ENCODE data around the gene GPR15LG.
A peak's percentile ranks its signal among the peaks of the same experiment; 100 is the strongest.
"Not testable (repeated sequence)": the region's sequence is repeated elsewhere in the genome, so short reads cannot be mapped to it uniquely, and the experiment has no call there.

Gene GPR15LG

DNA sequence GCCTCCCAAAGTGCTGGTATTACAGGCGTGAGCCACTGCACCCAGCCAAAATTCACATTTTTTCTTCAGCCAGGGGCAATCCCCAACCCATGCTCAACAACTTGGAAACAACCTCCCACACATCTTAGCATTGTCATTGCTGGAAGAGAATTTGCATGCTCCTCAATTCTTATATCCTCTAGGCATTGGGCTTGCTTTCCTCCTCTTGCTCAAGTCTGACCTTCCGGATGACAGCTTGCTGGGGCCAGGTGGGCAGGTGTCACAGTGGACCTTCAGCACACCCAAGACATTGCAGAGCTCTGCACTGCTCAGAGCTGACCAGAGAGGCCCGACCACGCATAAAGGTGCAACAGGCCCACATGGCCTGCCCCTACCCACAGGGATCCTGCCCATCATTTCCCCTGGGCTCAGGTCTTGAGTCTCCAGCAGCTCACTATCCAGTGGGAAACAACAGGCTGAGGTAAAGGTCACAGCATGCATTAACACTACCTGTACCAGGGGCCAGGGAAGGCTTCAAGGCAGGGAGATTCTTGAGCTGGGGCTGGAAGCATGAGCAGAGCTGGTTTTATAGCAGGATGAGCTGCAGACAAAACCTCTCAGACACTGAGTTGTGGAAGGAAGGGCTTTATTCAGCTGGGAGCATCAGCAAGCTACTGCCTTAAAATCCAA is 6.8 kb upstream of the GPR15LG start:
- no peak for DNase-seq

DNA sequence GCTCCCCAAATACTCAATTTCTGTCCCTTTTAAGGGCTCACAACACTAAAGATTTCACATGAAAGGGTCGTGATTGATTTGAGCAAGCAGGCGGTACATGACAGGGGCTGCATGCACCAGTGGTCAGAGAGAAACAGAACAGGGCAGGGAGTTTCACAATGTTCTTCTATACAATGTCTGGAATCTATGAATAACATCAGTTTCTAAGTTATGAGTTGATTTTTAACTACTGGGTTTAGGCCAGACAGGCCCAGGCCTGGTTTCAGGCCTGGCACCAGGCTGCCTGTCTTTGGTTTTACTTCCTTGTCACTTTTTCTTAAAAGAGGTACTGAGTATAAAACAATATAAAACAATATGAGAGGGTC is 6.3 kb upstream of the GPR15LG start:
- not testable (repeated sequence) for DNase-seq

DNA sequence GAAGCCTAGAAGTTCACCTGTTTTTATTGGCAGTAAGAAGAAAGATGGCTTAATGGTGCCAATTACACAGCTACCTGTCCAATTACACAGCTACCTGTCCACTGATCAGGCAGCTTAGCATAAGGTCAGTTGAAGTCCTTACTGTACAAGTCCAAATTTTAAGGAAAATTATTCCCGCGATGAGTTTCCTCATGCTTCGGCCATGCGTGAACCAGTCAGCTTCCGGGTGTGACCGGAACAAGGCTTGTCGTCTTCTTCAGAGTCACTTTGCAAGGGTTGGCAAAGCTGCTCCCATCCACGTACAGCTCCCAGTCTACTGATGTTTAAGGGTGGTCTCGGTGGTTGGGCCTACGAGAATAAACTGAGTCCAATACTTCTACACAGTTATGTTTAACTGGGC is 5.2 kb upstream of the GPR15LG start:
- DNase-seq, result not testable (repeated sequence)

DNA sequence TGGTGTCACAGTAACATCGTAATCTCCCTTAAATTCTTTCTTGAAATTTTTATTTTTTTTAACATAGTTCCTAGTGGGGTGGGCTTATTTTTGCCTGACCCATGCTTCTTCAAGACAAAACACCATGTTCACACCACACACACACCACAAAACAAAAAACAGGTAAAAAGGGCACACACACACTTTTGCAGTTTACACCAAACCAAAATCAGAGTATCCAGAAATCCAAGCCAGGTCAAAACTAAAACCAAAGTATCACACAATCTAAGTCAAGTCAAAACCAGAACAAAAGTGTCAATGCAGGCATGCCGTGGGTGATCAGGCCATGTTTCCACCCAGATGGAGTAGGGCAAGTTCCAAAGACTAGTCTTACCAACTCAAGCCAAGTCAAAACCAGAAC is 2.4 kb upstream of the GPR15LG start:
- not testable (repeated sequence) for DNase-seq

DNA sequence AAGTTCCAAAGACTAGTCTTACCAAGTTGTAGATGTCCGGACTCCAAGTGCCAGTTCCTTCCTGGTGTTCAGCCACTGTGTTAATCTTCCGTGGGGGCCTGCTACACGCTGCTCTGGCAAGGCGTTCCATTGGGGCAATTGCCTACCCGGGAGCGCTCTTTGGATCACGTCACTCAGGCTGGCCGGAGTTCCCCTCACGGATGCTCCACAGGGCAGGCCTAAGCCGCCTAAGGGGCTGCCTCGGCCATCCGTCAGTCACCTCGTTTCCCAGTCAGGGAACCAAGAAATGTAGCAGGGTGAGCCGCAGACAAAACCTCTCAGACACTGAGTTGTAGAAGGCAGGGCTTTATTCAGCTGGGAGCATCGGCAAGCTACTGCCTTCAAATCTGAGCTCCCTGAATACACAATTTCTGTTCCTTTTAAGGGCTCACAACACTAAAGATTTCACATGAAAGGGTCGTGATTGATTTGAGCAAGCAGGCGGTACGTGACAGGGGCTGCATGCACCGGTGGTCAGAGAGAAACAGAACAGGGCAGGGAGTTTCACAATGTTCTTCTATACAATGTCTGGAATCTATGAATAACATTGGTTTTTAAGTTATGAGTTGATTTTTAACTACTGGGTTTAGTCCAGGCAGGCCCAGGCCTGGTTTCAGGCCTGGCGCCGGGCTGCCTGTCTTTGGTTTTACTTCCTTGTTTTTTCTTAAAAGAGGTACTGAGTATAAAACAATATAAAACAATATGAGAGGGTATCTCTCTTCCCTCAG is 1.7 kb upstream of the GPR15LG start:
- not testable (repeated sequence) for DNase-seq

DNA sequence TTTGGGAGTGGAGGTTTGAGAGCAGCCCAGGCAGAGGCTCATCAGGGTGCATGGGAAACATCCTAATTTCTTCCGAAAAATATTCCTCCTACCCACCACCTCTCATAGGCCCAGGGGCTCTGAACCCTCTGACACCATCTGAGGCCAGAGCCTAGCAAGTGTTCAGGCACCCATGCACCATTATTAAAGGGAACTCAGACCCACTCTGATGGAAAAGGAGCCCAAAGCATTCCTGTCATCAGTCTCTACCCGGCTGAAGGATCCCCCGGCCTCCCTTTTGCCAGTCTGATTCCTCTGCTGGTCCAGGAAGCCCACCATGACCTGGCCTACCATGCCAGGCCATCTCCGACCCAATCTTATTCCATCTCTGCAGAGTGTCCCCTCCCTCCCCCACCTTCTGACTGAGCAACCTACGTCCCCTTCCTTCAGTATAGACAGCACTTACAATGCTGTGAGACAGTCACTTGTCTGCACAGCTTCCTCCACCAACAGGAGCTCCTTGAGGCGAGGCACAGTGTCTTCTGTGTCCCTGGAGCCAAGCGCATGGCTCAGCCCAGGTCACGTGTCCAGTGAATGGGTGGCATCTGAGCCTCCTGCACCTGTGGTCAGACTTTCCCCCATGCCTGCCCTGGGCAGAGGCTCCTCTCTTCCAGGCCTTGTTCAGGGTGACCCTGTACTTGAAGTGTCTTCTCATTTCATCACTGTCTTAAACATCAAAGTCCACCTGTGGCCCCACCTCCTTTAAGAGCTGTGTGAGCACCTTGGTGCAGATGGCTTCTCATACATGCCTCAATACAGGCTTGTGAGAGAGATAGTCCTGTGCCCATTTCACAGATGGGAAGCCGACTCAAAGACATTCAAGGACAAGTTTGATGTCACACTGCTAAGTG is 889 bp upstream of the GPR15LG start:
- DNase-seq, result no peak

DNA sequence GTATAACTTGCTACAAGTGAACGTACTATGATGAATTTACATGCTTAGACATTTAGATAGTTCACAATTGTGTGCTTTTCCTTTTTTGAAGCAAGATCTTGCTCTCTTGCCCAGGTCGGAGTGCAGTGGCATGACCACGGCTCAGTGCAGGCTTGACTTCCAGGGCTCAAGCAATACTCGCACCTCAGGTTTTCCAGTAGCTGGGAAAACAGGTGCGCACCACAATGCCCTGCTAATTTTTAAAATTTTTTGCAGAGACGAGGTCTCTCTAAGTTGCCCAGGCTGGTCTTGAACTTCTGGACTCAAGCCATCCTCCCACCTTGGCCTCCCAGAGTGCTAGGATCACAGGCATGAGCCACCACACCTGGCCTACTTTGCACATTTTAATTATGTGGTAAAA is 1.8 kb downstream of the GPR15LG start:
- DNase-seq, result no peak

DNA sequence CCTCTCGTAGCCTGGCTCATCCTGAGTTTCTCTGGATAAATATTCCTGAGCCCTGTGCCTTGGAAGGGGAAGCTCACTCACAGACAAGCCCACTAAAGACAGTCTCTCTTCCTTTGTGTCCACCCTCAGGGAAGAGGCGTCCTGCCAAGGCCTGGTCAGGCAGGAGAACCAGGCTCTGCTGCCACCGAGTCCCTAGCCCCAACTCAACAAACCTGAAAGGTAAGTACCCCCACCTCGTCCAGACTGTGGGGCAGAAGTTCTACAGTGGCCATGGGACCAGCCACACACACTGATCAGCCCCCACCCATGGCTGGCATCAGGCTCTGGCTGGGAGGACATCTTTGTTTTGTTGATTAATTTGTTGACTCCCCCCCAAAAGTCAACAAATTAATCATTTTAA is 2.8 kb downstream of the GPR15LG start:
- DNase-seq, result peak; percentile 38

DNA sequence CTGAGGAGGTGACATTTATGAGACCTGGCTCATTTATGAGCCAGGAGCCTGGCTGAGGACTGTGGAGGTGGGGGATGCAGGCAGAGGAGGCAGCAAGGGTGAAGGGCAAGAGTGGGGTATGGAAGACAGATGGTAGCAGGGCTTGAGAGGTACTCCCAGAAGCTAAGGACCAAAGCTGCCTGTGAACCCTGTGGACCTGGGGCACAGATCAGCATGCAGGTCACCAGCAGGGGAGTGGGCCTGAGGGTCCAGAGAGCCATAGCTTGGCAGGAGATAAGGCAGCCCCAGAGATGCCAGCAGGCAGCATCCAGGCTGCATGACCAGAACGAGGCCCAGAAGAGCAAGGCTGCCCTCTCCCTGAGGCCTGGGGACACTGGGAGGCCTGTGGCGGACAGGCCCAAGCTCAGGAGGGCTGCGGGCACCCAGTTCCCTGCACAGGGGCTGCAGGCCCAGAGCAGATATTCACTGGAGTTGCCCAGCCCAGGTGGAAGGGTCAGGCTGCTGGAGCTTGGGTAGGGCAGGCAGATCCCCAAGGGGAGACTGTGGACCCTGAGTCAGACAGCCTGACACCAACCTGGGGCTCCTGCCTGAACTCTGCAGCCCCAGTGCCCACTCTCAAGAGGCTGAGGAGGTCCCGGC is 3.4 kb downstream of the GPR15LG start:
- peak; percentile 49 for DNase-seq

DNA sequence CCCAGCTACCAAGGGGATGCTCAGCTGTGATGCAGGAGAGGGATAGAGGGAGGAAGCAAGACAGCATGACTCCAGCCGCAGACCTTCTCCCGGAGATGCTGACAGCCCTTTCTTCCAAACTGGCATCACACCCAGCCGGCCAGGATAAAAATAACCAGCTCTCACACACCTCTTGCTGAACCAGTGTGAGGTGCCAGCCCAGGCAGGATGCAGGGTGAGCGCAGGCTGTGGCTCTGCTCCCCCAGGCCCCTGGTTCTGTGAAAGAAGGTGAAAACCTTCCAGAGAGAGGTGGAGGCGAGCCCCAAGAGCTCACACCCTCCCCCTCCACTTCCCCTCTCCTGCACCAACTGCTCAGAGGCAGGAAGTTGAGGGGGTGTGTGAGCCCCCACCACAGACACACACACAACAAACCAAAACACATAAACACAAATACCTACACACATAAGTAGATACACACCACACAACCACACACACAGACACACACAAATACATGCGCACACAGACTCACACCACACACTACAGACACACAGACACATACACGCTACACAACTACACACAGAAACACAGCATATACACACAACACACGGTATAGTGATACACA is 4.0 kb downstream of the GPR15LG start:
- DNase-seq, result peak; percentile 56

DNA sequence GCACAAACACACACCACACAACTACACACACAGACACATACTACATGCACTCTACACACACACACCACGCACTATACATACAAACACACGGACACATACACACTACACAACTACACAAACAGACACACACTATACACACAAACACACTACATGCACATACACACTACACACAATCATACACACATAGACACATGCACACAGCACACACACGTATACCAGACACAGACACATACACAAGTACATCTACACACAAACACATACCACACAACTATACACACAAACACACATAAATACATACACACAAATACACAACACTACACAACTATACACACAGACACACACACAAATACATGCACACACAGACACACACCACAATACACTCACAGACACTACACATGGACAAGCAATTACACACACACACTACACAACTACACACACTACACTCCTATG is 4.6 kb downstream of the GPR15LG start:
- DNase-seq, result peak; percentile 20

DNA sequence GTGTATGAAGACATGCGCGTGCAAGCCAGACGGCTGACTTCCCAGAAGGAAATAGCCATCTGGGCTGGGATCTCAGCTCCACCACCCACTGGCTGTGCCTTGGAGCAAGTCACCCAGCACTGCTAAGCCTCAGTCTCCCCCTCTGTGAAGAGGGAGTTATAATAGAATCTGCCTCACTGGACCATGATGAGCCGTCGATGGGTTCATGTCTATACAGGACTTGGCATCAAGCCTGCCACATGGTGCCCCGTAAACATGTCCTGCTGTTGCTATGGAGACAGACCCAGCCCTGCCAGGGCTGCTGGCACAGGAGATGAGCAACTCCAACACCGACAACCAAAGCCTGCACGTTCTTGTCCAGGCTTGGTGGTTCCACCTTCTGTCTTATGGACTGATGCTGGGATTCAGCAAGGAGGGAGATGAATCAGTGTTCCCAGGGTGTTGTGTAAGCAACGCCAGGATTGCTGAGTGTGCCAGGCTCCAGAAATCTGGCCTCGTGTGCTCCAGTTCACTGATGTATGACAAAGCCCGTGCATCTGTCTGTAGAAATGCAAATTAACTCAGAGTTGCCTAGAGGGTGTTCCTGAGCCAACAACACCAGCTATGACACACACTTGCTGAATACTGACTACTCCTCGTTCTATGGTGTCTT is 5.6 kb downstream of the GPR15LG start:
- DNase-seq, result no peak

DNA sequence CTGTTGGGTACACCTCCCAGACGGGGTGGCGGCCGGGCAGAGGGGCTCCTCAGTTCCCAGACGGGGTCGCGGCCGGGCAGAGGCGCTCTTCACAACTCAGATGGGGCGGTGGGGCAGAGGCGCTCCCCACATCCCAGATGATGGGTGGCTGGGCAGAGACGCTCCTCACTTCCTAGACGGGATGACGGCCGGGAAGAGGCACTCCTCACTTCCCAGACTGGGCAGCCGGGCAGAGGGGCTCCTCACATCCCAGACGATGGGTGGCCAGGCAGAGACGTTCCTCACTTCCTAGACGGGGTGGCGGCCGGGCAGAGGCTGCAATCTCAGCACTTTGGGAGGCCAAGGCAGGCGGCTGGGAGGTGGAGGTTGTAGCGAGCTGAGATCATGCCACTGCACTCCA is 6.8 kb downstream of the GPR15LG start:
- DNase-seq, result not testable (repeated sequence)

DNA sequence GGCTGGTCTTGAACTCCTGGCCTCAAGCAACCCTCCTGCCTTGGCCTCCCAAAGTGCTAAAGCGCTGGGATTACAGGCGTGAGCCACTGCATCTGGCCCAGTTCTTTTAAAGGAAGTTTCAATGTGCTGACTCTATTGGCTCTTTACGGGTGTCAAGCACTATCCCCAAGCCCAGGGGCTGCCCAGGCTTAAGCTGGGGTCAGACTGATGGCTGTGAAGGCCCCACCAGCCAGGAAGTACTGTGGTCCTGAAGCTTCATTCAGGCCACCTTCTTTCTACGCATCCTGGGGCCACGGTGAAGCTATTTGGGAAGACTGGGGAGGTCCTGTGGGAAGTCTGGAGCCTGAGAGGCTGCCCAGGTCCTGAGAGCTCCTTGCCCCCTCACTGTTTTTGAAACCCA is 8.0 kb downstream of the GPR15LG start:
- DNase-seq, result no peak

DNA sequence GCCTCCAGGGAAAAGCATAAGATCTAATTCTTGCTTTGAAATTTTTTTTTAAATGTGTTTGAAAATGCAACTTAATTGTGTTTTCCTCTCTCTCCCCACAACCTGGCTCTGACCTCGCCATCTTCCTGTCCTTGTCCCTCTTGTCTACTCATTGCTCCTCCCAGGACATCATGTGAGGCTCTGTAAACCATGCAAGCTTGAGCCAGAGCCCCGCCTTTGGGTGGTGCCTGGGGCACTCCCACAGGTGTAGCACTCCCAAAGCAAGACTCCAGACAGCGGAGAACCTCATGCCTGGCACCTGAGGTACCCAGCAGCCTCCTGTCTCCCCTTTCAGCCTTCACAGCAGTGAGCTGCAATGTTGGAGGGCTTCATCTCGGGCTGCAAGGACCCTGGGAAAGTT is 10.9 kb downstream of the GPR15LG start:
- DNase-seq, result no peak

DNA sequence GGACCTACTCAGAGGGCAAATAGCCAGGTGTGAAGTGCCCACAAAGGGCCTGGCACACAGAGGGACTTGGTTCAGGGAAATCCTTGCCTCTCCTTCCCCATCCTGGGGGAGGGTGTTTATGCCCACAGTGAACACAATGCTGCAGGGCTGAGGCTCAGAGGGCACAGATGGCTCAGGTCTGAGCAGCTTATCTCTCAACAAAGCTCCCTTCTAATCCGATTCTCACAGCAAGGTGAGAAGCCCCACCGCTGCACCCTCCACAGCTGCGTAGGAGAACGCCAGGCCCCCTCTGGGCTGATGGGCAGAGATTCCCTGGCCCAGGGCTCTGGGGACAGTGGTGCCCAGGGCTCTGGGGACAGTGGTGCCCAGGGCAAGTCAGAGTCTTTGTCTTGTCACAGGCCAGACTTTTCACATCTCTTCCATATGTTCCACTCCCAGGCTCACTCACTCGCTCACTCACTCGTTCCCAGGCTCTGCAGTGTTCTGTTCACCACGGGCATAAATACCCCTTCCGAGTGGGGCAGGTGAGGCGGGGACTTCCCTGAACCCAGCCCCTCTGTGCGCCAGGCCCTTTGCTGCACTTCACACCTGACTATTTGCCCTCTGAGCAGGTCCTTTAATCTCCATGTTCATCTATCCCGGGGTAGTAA is 12.1 kb downstream of the GPR15LG start:
- no peak for DNase-seq

DNA sequence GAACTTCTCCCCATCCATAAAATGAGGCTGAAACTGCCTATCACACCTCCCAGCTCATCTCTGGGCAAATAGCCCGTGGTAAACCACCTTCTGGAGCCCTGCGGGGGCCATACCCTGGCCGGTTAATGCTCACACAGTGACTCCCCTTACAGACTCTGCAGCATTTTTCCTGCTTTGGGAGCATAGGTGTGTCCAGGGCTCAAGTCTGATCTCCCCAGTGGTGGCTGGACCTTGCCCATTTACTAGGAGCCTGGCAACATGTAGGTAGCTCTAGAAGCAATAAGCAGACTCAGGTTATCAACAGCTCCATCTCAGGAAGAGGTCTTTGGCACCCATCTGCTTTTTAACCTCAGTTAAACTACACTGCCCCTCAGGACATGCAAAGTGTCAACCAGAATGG is 15.2 kb downstream of the GPR15LG start:
- DNase-seq, result no peak

DNA sequence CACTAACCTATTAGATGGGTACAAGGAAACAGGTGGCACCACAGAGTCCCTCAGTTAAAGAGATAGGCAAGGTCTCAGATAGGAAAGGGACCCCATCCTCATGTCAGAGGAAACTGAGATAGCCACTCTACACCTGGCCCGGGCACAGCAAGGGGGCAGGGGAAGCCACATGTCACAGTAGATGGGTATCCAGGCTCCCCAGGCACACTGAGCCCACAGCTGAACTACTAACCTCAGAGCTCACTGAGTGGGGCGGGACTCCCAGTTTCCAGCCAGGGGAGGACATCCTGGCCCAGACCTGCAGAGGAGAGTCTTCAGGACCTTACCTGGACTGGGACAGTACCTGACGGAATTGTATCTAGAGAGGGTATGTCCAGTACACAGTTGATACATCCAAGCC is 17.0 kb downstream of the GPR15LG start:
- no peak for DNase-seq

DNA sequence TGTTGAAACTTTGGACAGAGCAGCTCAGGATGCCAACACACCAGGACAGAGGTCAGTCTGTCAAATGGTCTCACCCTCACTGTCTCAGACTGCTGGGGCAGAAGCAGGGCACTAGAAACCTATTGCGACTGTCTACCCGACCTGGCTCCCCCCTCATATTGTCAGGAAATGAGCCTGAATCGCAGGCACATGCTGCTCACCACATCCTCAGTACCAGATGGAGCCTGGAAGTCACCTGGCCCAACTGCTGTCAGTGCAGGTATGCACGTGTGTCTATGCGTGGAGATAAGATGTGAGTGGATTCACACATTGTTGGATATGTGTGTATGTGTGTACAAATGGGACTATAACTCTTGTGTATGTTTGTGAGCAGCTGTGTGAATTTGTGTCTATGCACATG is 17.5 kb downstream of the GPR15LG start:
- no peak for DNase-seq

DNA sequence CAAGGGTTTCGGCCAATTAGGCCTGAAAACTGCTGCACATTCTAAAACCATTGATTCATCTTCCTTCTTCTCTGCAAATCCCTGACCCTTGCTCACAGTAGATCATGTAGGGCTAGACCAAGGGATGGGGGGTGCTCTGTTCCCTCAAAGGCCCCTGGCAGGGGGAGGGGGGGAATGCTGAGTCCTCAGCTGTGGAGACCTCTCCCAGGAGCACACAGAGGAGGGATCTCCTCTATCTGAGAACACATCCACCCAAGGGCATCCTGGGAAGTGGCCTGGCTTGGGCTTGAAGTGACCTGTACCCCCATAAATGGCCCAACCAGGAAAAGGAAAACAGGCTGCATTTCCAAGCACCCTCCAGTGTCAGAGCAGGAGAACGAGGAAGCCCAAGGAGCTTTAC is 19.7 kb downstream of the GPR15LG start:
- DNase-seq, result no peak

DNA sequence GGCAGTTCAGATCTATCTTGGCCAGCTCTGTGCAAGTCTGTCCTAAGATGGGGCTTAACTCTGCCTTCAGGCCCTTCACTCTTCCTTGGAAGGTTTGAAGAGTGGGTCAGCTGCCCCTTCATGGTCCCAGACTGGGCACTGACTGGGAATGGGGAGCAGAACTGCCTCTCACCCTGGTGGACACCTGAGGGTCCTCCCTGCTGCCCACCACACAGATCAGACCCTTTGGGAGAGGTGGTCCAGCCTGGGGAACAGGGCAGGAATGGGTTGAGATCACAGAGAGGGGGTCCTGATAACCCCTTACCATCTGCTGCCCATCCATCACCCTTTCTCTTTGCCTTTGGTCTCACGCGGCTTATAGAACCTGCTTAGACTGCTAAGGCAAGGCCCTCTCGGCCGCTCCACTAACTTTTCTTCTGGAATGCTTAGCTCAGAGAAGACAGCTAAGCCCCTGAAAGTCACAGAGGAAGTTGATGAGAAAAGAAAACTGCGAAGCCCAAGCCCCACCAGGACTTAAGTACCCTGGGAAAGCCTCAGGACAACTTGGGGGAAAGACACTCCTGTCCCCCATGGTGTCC is 20.3 kb downstream of the GPR15LG start:
- DNase-seq, result no peak
